Measurements from ENCODE around the gene STARD10.

DNA sequence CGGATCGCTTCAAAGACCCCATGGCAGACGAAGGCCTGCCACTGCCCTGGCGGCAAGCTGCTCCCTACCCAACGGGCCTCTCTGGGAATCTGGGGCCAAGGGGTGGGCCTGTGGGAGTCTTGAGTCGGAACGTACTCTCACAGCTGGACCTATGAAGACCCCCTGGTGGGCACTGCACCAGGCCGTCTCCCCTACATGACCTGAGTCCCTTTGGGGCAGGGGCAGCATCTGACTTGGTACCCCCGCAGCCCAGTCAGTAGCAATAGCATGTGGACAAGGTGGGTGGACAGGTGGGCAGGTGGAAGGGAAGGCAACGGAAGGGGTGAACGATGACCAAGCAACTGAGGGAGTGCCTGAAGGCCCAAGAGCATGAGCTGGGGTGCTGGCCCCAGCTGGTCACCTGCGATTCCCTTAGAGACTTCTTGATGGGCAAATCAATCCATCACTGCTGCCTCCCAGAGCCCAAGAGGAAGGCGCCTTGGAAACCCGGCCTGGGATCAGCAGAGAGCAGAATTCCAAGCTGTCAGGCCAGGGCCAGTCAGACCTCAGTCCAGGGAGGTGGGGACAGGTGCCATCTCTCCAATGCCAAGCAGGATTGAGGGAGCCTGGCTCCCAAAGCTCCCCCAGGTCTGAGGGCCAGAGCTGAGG lies 76.9 kb downstream of the STARD10 start:
- no peak for TF ChIP-seq SP1 (CRISPR knock-in tag; IDR thresholded peaks at IDR 0.05)
- no peak for TF ChIP-seq POLR2A (conservative IDR thresholded peaks at IDR 0.05)
- no peak for TF ChIP-seq RFX5 (IDR thresholded peaks at IDR 0.05; ENCODE audit: low read depth, low read length)
- TF ChIP-seq GATAD2B (IDR thresholded peaks at IDR 0.05; ENCODE audit: borderline replicate concordance) = no peak
- no peak for TF ChIP-seq GABPA (tag; conservative IDR thresholded peaks at IDR 0.05; ENCODE audit: low read depth)

Data from K562 (cell line).